Lung (tissue), 12 donors: ENCODE measurements around the gene MOCS3. TPM values are rescaled to one million over a fixed set of nuclear protein-coding genes. Genes with fewer than 3 reads are reported as not detected.

Experiments
- ATAC-seq: fragments of 200-7000 bp; cut with Tn5 transposase; one replicate; pipeline ENCODE4 v1.9.1; 2020; ENCODE audit warnings: moderate number of reproducible peaks; ENCODE audit not compliant: insufficient read depth, low FRiP score
- DNase-seq, 3 donors: peaks; one replicate each; pipeline ENCODE4 v3.0.0-alpha.2; 2013 to 2017
- H3K27ac ChIP-seq, 2 donors: one replicate each; pipeline ENCODE4 v1.5.1; 2013; ENCODE audit warnings: mild to moderate bottlenecking in 2 of 2, moderate library complexity in 2 of 2, control low read depth in 1 of 2, inconsistent platforms in 1 of 2, low read depth in 1 of 2, low read length in 1 of 2
- H3K27me3 ChIP-seq, 3 donors: one replicate each; pipeline ENCODE4 v1.5.1; 2013; ENCODE audit warnings: low read length in 2 of 3; ENCODE audit not compliant: control insufficient read depth in 3 of 3, insufficient read depth in 3 of 3
- H3K36me3 ChIP-seq, 4 donors: one replicate each; pipeline ENCODE4 v1.5.1; 2013; ENCODE audit warnings: low read length in 4 of 4, mild to moderate bottlenecking in 1 of 4, moderate library complexity in 1 of 4; ENCODE audit not compliant: control insufficient read depth in 4 of 4, insufficient read depth in 4 of 4
- H3K4me1 ChIP-seq, 5 donors: one replicate each; pipeline ENCODE4 v1.5.1; 2013; ENCODE audit warnings: low read length in 5 of 5, mild to moderate bottlenecking in 2 of 5, moderate library complexity in 1 of 5; ENCODE audit not compliant: control insufficient read depth in 5 of 5, insufficient read depth in 5 of 5
- H3K4me3 ChIP-seq: one replicate; pipeline ENCODE4 v1.5.1; 2013; ENCODE audit warnings: mild to moderate bottlenecking, control low read depth, moderate library complexity
- H3K9ac ChIP-seq, 2 donors: one replicate each; pipeline ENCODE4 v1.5.1; 2013; ENCODE audit warnings: low read length in 2 of 2, control low read depth in 1 of 2; ENCODE audit not compliant: insufficient read depth in 1 of 2
- H3K9me3 ChIP-seq, 4 donors: one replicate each; pipeline ENCODE4 v1.5.1; 2013; ENCODE audit warnings: low read length in 3 of 4, mild to moderate bottlenecking in 1 of 4, moderate library complexity in 1 of 4; ENCODE audit not compliant: control insufficient read depth in 4 of 4, insufficient read depth in 3 of 4
- CTCF ChIP-seq: IDR thresholded peaks from 2 replicates; pipeline ENCODE4 v1.5.1; 2012; ENCODE audit warnings: mild to moderate bottlenecking; ENCODE audit errors: control extremely low read depth, extremely low read depth
- WGBS, 2 donors: extraction: QIAGEN DNeasy Blood & Tissue Kit; methylation state at CpG; one replicate each; pipeline ENCODE4 v1.1.7; 2013; 5-methylcytosine and 5-hydroxymethylcytosine counted together
- polyA plus RNA-seq, 2 donors: library from polyadenylated mRNA; stranded (reverse); fragments of 200-250 nt; gene quantifications; one replicate each; pipeline ENCODE4 v1.2.1, GENCODE V29; 2013
- total RNA-seq, 2 donors: library from RNA; depleted of rRNA in 1 of 2; stranded (reverse); fragments of >200 nt in 1 of 2; gene quantifications; one replicate each; pipeline ENCODE4 v1.2.1, GENCODE V29; 2014 to 2021
- donor health status: control.
- donor health status: control.
- donor health status: Bipolar disorder and iron deficiency.
- donor health status: healthy.
- donor health status: DM: yes; HTN: yes; CAD: no.

MOCS3 gene
- total and polyA plus RNA-seq, 4 donors = 1.8 to 5.9 (median 3.4) TPM

- Histone ChIP-seq H3K9ac (no peak overlapping the region), H3K9me3 (no peaks in the 10 kb centered on the region), H3K27ac (peak overlapping the region; percentile 40 to 61), H3K4me1 (peaks cover 0 to 42% (median 11%) of the 10 kb centered on the region in 5 donors), H3K36me3 (peaks cover 0 to 8% (median under 1%) of the 10 kb centered on the region in 4 donors), H3K4me3 (no peak overlapping the region), H3K27me3 (no peaks in the 10 kb centered on the region)
- TF ChIP-seq CTCF = no peak
- no peak for ATAC-seq
- DNase-seq = no peak
- WGBS, 2 donors = 60 to 62% methylated on average over 5 of the region's 5 CpGs
These were observed 42.4 kb upstream of the MOCS3 start for GRCh38 chr20:50916257-50916656.

GRCh38 chr20:50916934-50917333, 41.7 kb upstream of the MOCS3 start:
- Histone ChIP-seq H3K4me1 (peaks cover 0 to 43% (median 12%) of the 10 kb centered on the region in 5 donors), H3K9me3 (no peaks in the 10 kb centered on the region), H3K27ac (no peak overlapping the region), H3K9ac (no peak overlapping the region), H3K27me3 (no peaks in the 10 kb centered on the region), H3K4me3 (no peak overlapping the region), H3K36me3 (peaks cover 0 to 8% (median under 1%) of the 10 kb centered on the region in 4 donors)
- 84 to 85% methylated on average over 3 of the region's 3 CpGs for WGBS, 2 donors
- DNase-seq (no peak), ATAC-seq (no peak)
- no peak for TF ChIP-seq CTCF

- no peak overlapping the region for H3K9ac ChIP-seq
These were observed 40.2 kb upstream of the MOCS3 start for GRCh38 chr20:50918403-50918802.

More at GRCh38 chr20:50918403-50918802, 40.2 kb upstream of the MOCS3 start:
- DNase-seq = no peak
- Histone ChIP-seq H3K27ac (no peak overlapping the region), H3K4me1 (peaks cover 0 to 44% (median 12%) of the 10 kb centered on the region in 5 donors), H3K9me3 (no peaks in the 10 kb centered on the region), H3K36me3 (peaks cover 0 to 12% (median under 1%) of the 10 kb centered on the region in 4 donors), H3K4me3 (no peak overlapping the region), H3K27me3 (no peaks in the 10 kb centered on the region)
- WGBS, 2 donors = 57 to 66% methylated on average over 3 of the region's 3 CpGs
- ATAC-seq = no peak
- no peak for TF ChIP-seq CTCF
